Aorta (tissue), 5 donors: ENCODE measurements around the gene SHBG. TPM values are rescaled to one million over a fixed set of nuclear protein-coding genes. Genes with fewer than 3 reads are reported as not detected.
A peak's percentile ranks its signal among the peaks of the same experiment; 100 is the strongest.
"Not testable (repeated sequence)": the region's sequence is repeated elsewhere in the genome, so short reads cannot be mapped to it uniquely, and the experiment has no call there.

Experiments
- ATAC-seq: fragments of 200-7000 bp; cut with Tn5 transposase; one replicate; pipeline ENCODE4 v1.9.1; 2022; ENCODE audit warnings: moderate library complexity; ENCODE audit not compliant: low FRiP score
- DNase-seq, 2 donors: peaks; one replicate each; pipeline ENCODE4 v3.0.0-alpha.2; 2020
- H3K27ac ChIP-seq, 2 donors: one replicate each; pipeline ENCODE4 v1.5.1; 2013; ENCODE audit warnings: low read length in 2 of 2, mild to moderate bottlenecking in 2 of 2, moderate library complexity in 2 of 2, control low read depth in 1 of 2, inconsistent platforms in 1 of 2, low read depth in 1 of 2
- H3K27me3 ChIP-seq, 2 donors: one replicate each; pipeline ENCODE4 v1.6.1; 2013; ENCODE audit warnings: control low read depth in 1 of 2, low read length in 1 of 2, mild to moderate bottlenecking in 1 of 2, moderate library complexity in 1 of 2; ENCODE audit not compliant: insufficient read depth in 2 of 2, control insufficient read depth in 1 of 2
- H3K36me3 ChIP-seq, 2 donors: one replicate each; pipeline ENCODE4 v1.6.1; 2013; ENCODE audit warnings: control low read depth in 1 of 2, low read length in 1 of 2, mild to moderate bottlenecking in 1 of 2; ENCODE audit not compliant: insufficient read depth in 2 of 2, control insufficient read depth in 1 of 2
- H3K4me1 ChIP-seq, 2 donors: one replicate each; pipeline ENCODE4 v1.6.1; 2013; ENCODE audit warnings: low read length in 2 of 2, control low read depth in 1 of 2, mild to moderate bottlenecking in 1 of 2, moderate library complexity in 1 of 2; ENCODE audit not compliant: insufficient read depth in 2 of 2, control insufficient read depth in 1 of 2
- H3K4me3 ChIP-seq, 2 donors: one replicate each; pipeline ENCODE4 v1.5.1; 2013; ENCODE audit warnings: low read length in 2 of 2, control low read depth in 1 of 2, mild to moderate bottlenecking in 1 of 2
- H3K9me3 ChIP-seq: one replicate; pipeline ENCODE4 v1.6.1; 2013; ENCODE audit warnings: mild to moderate bottlenecking, low read length; ENCODE audit not compliant: control insufficient read depth
- WGBS, 2 donors: extraction: QIAGEN DNeasy Blood & Tissue Kit; methylation state at CpG; one replicate each; pipeline ENCODE4 v1.1.7; 2013; 5-methylcytosine and 5-hydroxymethylcytosine counted together
- intact Hi-C, 2 donors: fragments of 100-400 bp; cut with DNase I; formaldehyde crosslinking; loops; one replicate each; pipeline versions ENCODE4 v1.14.2 to v1.15.0; 2022
- polyA plus RNA-seq, 2 donors: library from polyadenylated mRNA; stranded (reverse); fragments of 200-250 nt; gene quantifications; one replicate each; pipeline ENCODE4 v1.2.3, GENCODE V29; 2013
- total RNA-seq, 2 donors: library from RNA; stranded (reverse); fragmentation: NEBNext Ultra II Directional; extraction: Animal tissue kit (Norgen Biotek cat#: 25700); gene quantifications; one replicate each; pipeline ENCODE4 v1.2.1, GENCODE V29; 2021
- donor health status: healthy with polysubstance abuse.
- donor health status: Bipolar disorder and iron deficiency.
- donor health status: DM: no; HTN: no; CAD: no.
- donor health status: DM: no; HTN: no; CAD: no.
- donor health status: DM: yes; HTN: yes; CAD: no.

SHBG gene
- total and polyA plus RNA-seq, 4 donors = 0.20 to 0.33 TPM; not detected in 2

GRCh38 chr17:7620835-7621234 is 9.1 kb upstream of the SHBG start:
- Histone ChIP-seq H3K9me3 (no peaks in the 10 kb centered on the region), H3K36me3 (no peaks in the 10 kb centered on the region), H3K27me3 (no peaks in the 10 kb centered on the region), H3K4me3 (no peak overlapping the region), H3K4me1 (no peaks in the 10 kb centered on the region), H3K27ac (no peak overlapping the region)
- intact Hi-C loops = no loop called here
- 93 to 94% methylated on average over 8 of the region's 8 CpGs for WGBS, 2 donors
- ATAC-seq (no peak), DNase-seq (no peak)

- intact Hi-C loops = no loop called here
- no peaks in the 10 kb centered on the region for H3K4me1 ChIP-seq
- H3K4me3 ChIP-seq = no peak overlapping the region
- no peaks in the 10 kb centered on the region for H3K9me3 ChIP-seq
- no peak for DNase-seq
- H3K36me3 ChIP-seq = no peaks in the 10 kb centered on the region
- H3K27me3 ChIP-seq = no peaks in the 10 kb centered on the region
- no peak for ATAC-seq
- no peak overlapping the region for H3K27ac ChIP-seq
- 85% methylated on average over 5 of the region's 5 CpGs for WGBS, 2 donors
Measured at GRCh38 chr17:7623661-7624060, 6.3 kb upstream of the SHBG start.

- intact Hi-C loops = loop anchor here (5.0 kb wide), 1 partner anchor 62 kb away; the partner anchor contains the start of genes TP53 (in 2 of the 2) and WRAP53 (in 2 of the 2)
- WGBS, 2 donors = 96 to 97% methylated on average over 16 of the region's 16 CpGs
- not testable (repeated sequence) for H3K27me3 ChIP-seq, H3K9me3 ChIP-seq, H3K36me3 ChIP-seq, H3K4me1 ChIP-seq, H3K27ac ChIP-seq, DNase-seq, ATAC-seq, H3K4me3 ChIP-seq
Measured at GRCh38 chr17:7625749-7626148, 4.2 kb upstream of the SHBG start.

GRCh38 chr17:7626307-7626706 is 3.6 kb upstream of the SHBG start:
- DNase-seq = peak in 1 of 2 donors; percentile 69
- H3K27ac ChIP-seq = no peak overlapping the region
- no peaks in the 10 kb centered on the region for H3K36me3 ChIP-seq

GRCh38 chr17:7626956-7627249 is 3.0 kb upstream of the SHBG start:
- ATAC-seq = no peak
- Histone ChIP-seq H3K36me3 (no peaks in the 10 kb centered on the region), H3K27me3 (no peaks in the 10 kb centered on the region), H3K9me3 (no peaks in the 10 kb centered on the region), H3K4me1 (no peaks in the 10 kb centered on the region), H3K4me3 (peak overlapping the region; percentile 78 to 93), H3K27ac (peak overlapping the region in 1 of 2 donors; percentile 21)
- DNase-seq = no peak
- WGBS, 2 donors = 27 to 29% methylated on average over 6 of the region's 6 CpGs
- intact Hi-C loops = loop anchor here (5.0 kb wide), 1 partner anchor 60 kb away; the partner anchor contains the start of genes TP53 (in 2 of the 2) and WRAP53 (in 2 of the 2)

More at GRCh38 chr17:7626307-7626706, 3.6 kb upstream of the SHBG start:
- H3K4me1 ChIP-seq = no peaks in the 10 kb centered on the region
- H3K27me3 ChIP-seq = no peaks in the 10 kb centered on the region
- intact Hi-C loops = loop anchor here (5.0 kb wide), 1 partner anchor 61 kb away; the partner anchor contains the start of genes TP53 (in 2 of the 2) and WRAP53 (in 2 of the 2)
- H3K9me3 ChIP-seq = no peaks in the 10 kb centered on the region
- WGBS, 2 donors = 92 to 93% methylated on average over 7 of the region's 7 CpGs
- ATAC-seq = no peak
- no peak overlapping the region for H3K4me3 ChIP-seq

GRCh38 chr17:7627250-7628121 is 2.4 kb upstream of the SHBG start, which contains the start of gene SAT2:
Gene SAT2, minus strand, starts transcription at chr17:7627821. Its CDS starts 186 bp downstream, at chr17:7627635.
- Histone ChIP-seq H3K27ac (peak within 1 kb of the TSS in 1 of 2 donors; percentile 30), H3K9me3 (no peaks in the 10 kb centered on the region), H3K27me3 (no peaks in the 10 kb centered on the region), H3K36me3 (no peaks in the 10 kb centered on the region), H3K4me1 (no peaks in the 10 kb centered on the region), H3K4me3 (peak within 1 kb of the TSS; percentile 78 to 93)
- ATAC-seq (peak; percentile 98), DNase-seq (peak; percentile 97 to 98)
- WGBS, 2 donors = 0 to 1% methylated on average over 54 of the region's 54 CpGs
- intact Hi-C loops = loop anchor here (5.0 kb wide), 1 partner anchor 60 kb away; the partner anchor contains the start of genes TP53 (in 2 of the 2) and WRAP53 (in 2 of the 2)

GRCh38 chr17:7631398-7632380 is 1.8 kb downstream of the SHBG start:
- Histone ChIP-seq H3K4me3 (no peak overlapping the region), H3K9me3 (no peaks in the 10 kb centered on the region), H3K27ac (no peak overlapping the region), H3K27me3 (no peaks in the 10 kb centered on the region), H3K4me1 (no peaks in the 10 kb centered on the region), H3K36me3 (no peaks in the 10 kb centered on the region)
- WGBS, 2 donors = 78 to 90% methylated on average over 11 of the region's 11 CpGs
- ATAC-seq (no peak), DNase-seq (no peak)
- intact Hi-C loops = no loop called here

- H3K27ac ChIP-seq = no peak overlapping the region
- H3K4me3 ChIP-seq = no peak overlapping the region
- intact Hi-C loops = no loop called here
- no peak for ATAC-seq
- no peak for DNase-seq
- no peaks in the 10 kb centered on the region for H3K4me1 ChIP-seq
- WGBS, 2 donors = 52 to 65% methylated on average over 6 of the region's 6 CpGs
- no peaks in the 10 kb centered on the region for H3K36me3 ChIP-seq
- H3K9me3 ChIP-seq = no peaks in the 10 kb centered on the region
- no peaks in the 10 kb centered on the region for H3K27me3 ChIP-seq
Measured at GRCh38 chr17:7632492-7632894, 2.6 kb downstream of the SHBG start.
